ENCODE measurements around the gene CHRNA1. TPM values are rescaled to one million over a fixed set of nuclear protein-coding genes. Genes with fewer than 3 reads are reported as not detected.

The CHRNA1 gene
- total RNA-seq, 1 experiment from 2014 or later: not detected

- Histone ChIP-seq H4K91ac (ENCODE audit: insufficient read length, low read depth, low read length) (no peak overlapping the region), H3K23me2 (ENCODE audit: insufficient read length, low read depth, low read length, poor library complexity, severe bottlenecking) (peaks cover 5% of the 10 kb centered on the region), H3K79me1 (ENCODE audit: insufficient read depth, low read depth, low read length, poor library complexity, severe bottlenecking) (no peaks in the 10 kb centered on the region), H3K27ac (ENCODE audit: insufficient read length, low read depth, low read length) (no peak overlapping the region), H2AFZ (ENCODE audit: low read length) (no peak overlapping the region), H2BK20ac (ENCODE audit: low read depth, low read length, poor library complexity, severe bottlenecking) (no peak overlapping the region), H2BK12ac (ENCODE audit: insufficient read length, low read depth, low read length) (no peak overlapping the region), H2BK5ac (ENCODE audit: insufficient read length, low read length) (no peak overlapping the region), H3K4me1 (ENCODE audit: insufficient read depth, low read length) (no peaks in the 10 kb centered on the region), H3K23ac (ENCODE audit: insufficient read length, low read depth, low read length) (no peak overlapping the region), H4K5ac (ENCODE audit: insufficient read length, low read depth, low read length) (no peak overlapping the region), H3K56ac (ENCODE audit: insufficient read length, low read depth, low read length) (no peak overlapping the region), H3K79me2 (ENCODE audit: insufficient read depth, low read length) (no peaks in the 10 kb centered on the region), H3K9me3 (ENCODE audit: control insufficient read depth, low read depth, low read length) (no peaks in the 10 kb centered on the region), H3K4ac (ENCODE audit: low read depth, low read length) (no peak overlapping the region), H2AK5ac (ENCODE audit: insufficient read length, low read length) (no peak overlapping the region), H2BK15ac (ENCODE audit: low read depth, low read length) (no peak overlapping the region), H3K4me2 (ENCODE audit: insufficient read depth, insufficient read length, low read length) (no peak overlapping the region), H4K8ac (replicated peaks; ENCODE audit: insufficient read length, low read depth, low read length) (no peak overlapping the region), H3K18ac (ENCODE audit: insufficient read length, low read depth, low read length) (no peak overlapping the region), H4K20me1 (ENCODE audit: control insufficient read depth, insufficient read depth, insufficient read length) (no peaks in the 10 kb centered on the region), H3K27me3 (ENCODE audit: insufficient read depth, low read length) (no peaks in the 10 kb centered on the region; the same call in 1 of the 2 replicates), H3T11ph (ENCODE audit: low read length) (no peak overlapping the region), H3K14ac (ENCODE audit: insufficient read depth, low read length) (no peak overlapping the region), H2BK120ac (ENCODE audit: low read depth, low read length, poor library complexity, severe bottlenecking) (no peak overlapping the region), H3K9ac (ENCODE audit: extremely low read depth, insufficient read length, low read length) (no peak overlapping the region)
- Mint-ChIP-seq H3K4me1 (peaks cover 8% of the 10 kb centered on the region in 2 experiments), H3K36me3 (ENCODE audit: insufficient read depth in 1 of 3, low read depth in 3 of 3) (peaks cover under 1 to 2% (median under 1%) of the 10 kb centered on the region in 3 experiments; a peak in 3 of 7 replicates), H3K9me3 (peaks cover under 1% of the 10 kb centered on the region in 2 experiments; a peak in 4 of 5 replicates), H3K4me3 (no peak overlapping the region), H3K27ac (no peak overlapping the region; a peak in 1 of 7 replicates), H3K27me3 (ENCODE audit: low read depth) (0 out of 2 replicates have a peak, but pooled peaks cover 1% of the 10 kb centered on the region)
- no peak for DNase-seq
- WGBS (ENCODE audit: extremely low coverage, insufficient read length, low lambda C conversion rate): no CpG with 5 or more reads among the region's 4 CpGs
- TF ChIP-seq, protein P1, sequence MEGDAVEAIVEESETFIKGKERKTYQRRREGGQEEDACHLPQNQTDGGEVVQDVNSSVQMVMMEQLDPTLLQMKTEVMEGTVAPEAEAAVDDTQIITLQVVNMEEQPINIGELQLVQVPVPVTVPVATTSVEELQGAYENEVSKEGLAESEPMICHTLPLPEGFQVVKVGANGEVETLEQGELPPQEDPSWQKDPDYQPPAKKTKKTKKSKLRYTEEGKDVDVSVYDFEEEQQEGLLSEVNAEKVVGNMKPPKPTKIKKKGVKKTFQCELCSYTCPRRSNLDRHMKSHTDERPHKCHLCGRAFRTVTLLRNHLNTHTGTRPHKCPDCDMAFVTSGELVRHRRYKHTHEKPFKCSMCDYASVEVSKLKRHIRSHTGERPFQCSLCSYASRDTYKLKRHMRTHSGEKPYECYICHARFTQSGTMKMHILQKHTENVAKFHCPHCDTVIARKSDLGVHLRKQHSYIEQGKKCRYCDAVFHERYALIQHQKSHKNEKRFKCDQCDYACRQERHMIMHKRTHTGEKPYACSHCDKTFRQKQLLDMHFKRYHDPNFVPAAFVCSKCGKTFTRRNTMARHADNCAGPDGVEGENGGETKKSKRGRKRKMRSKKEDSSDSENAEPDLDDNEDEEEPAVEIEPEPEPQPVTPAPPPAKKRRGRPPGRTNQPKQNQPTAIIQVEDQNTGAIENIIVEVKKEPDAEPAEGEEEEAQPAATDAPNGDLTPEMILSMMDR (conservative IDR thresholded peaks at IDR 0.05): no peak
These were observed 38.1 kb downstream of the CHRNA1 start for GRCh38 chr2:174726212-174726611.

All from H9 (cell line).